Measurements from ENCODE around the gene CALCR.

- TF ChIP-seq POLR2AphosphoS5 (IDR thresholded peaks at IDR 0.05; ENCODE audit: low read depth, low read length) (no peak), RAD21 (IDR thresholded peaks at IDR 0.05; ENCODE audit: low read depth) (no peak), POLR2A (IDR thresholded peaks at IDR 0.05; ENCODE audit: borderline replicate concordance, extremely low read depth, insufficient read depth, insufficient read length) (no peak), EZH2phosphoT487 (IDR thresholded peaks at IDR 0.05; ENCODE audit: borderline replicate concordance) (no peak), CTCF (IDR thresholded peaks at IDR 0.05 in 2 of 3, conservative IDR thresholded peaks at IDR 0.05 in 1 of 3; ENCODE audit: borderline replicate concordance in 1 of 3, insufficient read depth in 1 of 3, low read depth in 2 of 3, low read length in 2 of 3) (no peak), YY1 (IDR thresholded peaks at IDR 0.05; ENCODE audit: extremely low read depth, insufficient replicate concordance, low read depth, low read length) (no peak)
Observed at GRCh38 chr7:93430917-93431588, 143.5 kb downstream of the CALCR start.
